GM12878 (cell line): ENCODE data around the gene ELP1. TPM values are rescaled to one million over a fixed set of nuclear protein-coding genes. Genes with fewer than 3 reads are reported as not detected.

Experiments
- ATAC-seq: fragments of 200-7000 bp; cut with Tn5 transposase; 3 replicates; pipeline ENCODE4 v1.9.1; 2020; ENCODE audit warnings: mild to moderate bottlenecking, moderate library complexity
- BruUV-seq: library from RNA; stranded (reverse); fragments of 400-500 nt; replicated peaks from 2 replicates; lab custom pipeline; 2021; lab: Mats Ljungman, UMichigan
- CTCF ChIA-PET: fragments of 300-600 bp; sonication (Branson Sonifier 250); formaldehyde crosslinking; extraction: SDS; loops from one replicate; lab custom pipeline; 2021; ENCODE audit warnings: inconsistent platforms; lab: Yijun Ruan, JAX
- POLR2A ChIA-PET: fragments of 350-600 bp; formaldehyde crosslinking; extraction: SDS; loops from one replicate; lab custom pipeline; 2021; ENCODE audit warnings: inconsistent platforms; lab: Charles Lee
- RAD21 ChIA-PET: fragments of 300-600 bp; sonication (Branson Sonifier 250); formaldehyde crosslinking; loops from one replicate; lab custom pipeline; 2023; ENCODE audit warnings: antibody characterized with exemption; ENCODE audit not compliant: unreplicated experiment; lab: Charles Lee
- SMC1A ChIA-PET: fragments of 300-600 bp; sonication (Branson Sonifier 250); formaldehyde crosslinking; loops from one replicate; lab custom pipeline; 2023; ENCODE audit not compliant: unreplicated experiment, uncharacterized antibody; lab: Charles Lee
- DNase-seq: peaks from one replicate; pipeline ENCODE4 v3.0.0-alpha.2; 2011; ENCODE audit warnings: low read depth, low spot score
- FAIRE-seq: peaks from 3 replicates; lab custom pipeline; 2011; peaks lifted over from hg19 to GRCh38; lab: Jason Lieb, UNC
- H2AFZ ChIP-seq: 2 replicates; pipeline ENCODE4 v1.6.0; 2011; ENCODE audit warnings: low read depth, low read length, control low read depth; ENCODE audit not compliant: control insufficient read depth
- H3K27ac ChIP-seq: 2 replicates; pipeline ENCODE4 v1.5.1; 2011; ENCODE audit warnings: control low read depth; ENCODE audit not compliant: control insufficient read depth, insufficient read depth
- H3K27me3 ChIP-seq, 2 experiments: replicated peaks in 1 of 2; 2 replicates each; pipeline versions ENCODE4 v1.6.0 to v1.6.1; 2011; ENCODE audit warnings: low read length in 1 of 2; ENCODE audit not compliant: control insufficient read depth in 2 of 2, insufficient read depth in 2 of 2
- H3K36me3 ChIP-seq, 2 experiments: 2 replicates each; pipeline ENCODE4 v1.5.1; 2011; ENCODE audit warnings: low read length in 1 of 2; ENCODE audit not compliant: control insufficient read depth in 2 of 2, insufficient read depth in 2 of 2
- H3K4me1 ChIP-seq: 2 replicates; pipeline ENCODE4 v1.6.1; 2011; ENCODE audit warnings: mild to moderate bottlenecking, low read length, moderate library complexity, mixed read lengths; ENCODE audit not compliant: control insufficient read depth, insufficient read depth
- H3K4me2 ChIP-seq: 2 replicates; pipeline ENCODE4 v1.6.0; 2011; ENCODE audit warnings: control low read depth; ENCODE audit not compliant: control insufficient read depth, insufficient read depth
- H3K4me3 ChIP-seq: fragments of 200-600 bp; sonication (generic); 2 replicates; pipeline ENCODE4 v1.5.1; 2016
- H3K79me2 ChIP-seq: 2 replicates; pipeline ENCODE4 v1.6.0; 2011; ENCODE audit warnings: low read length; ENCODE audit not compliant: control insufficient read depth, insufficient read depth
- H3K9ac ChIP-seq: 2 replicates; pipeline ENCODE4 v1.8.0; 2011; ENCODE audit warnings: low read length, control low read depth, mixed read lengths; ENCODE audit not compliant: control insufficient read depth, insufficient read depth
- H3K9me3 ChIP-seq: replicated peaks from 3 replicates; pipeline ENCODE4 v1.5.1; 2011; ENCODE audit warnings: mild to moderate bottlenecking, low read length; ENCODE audit not compliant: control insufficient read depth, insufficient read depth
- H4K20me1 ChIP-seq: 2 replicates; pipeline ENCODE4 v1.6.0; 2011; ENCODE audit not compliant: control insufficient read depth, insufficient read depth
- WGBS: methylation state at CpG from one replicate; pipeline ENCODE4 v1.1.6; 2016; ENCODE audit warnings: low lambda C conversion rate; ENCODE audit not compliant: insufficient replicate concordance, insufficient coverage; ENCODE audit errors: missing lambda C conversion rate; 5-methylcytosine and 5-hydroxymethylcytosine counted together
- in situ Hi-C: fragments of 300-500 bp; cut with MboI; formaldehyde crosslinking; loops from 9 replicates; pipeline ENCODE4 v1.14.3; 2018; ENCODE audit warnings: mixed read lengths
- intact Hi-C: fragments of 100-400 bp; cut with micrococcal nuclease; formaldehyde crosslinking; loops from one replicate; pipeline ENCODE4 v1.14.2; 2022; ENCODE audit not compliant: unreplicated experiment
- polyA plus RNA-seq, 11 experiments: library from polyadenylated mRNA; depleted of rRNA in 4 of 11; unstranded in 6 of 11; stranded (reverse) in 5 of 11; fragments of >200 nt; fragmentation: Nextera tagmentation in 4 of 11; fragmentation: Illumina TruSeq in 1 of 11; extraction: Ambion mirVana in 4 of 11; extraction: Trizol in 1 of 11; gene quantifications; 1 replicate in 1 of 11; 2 replicates in 10 of 11; pipeline versions ENCODE4 v1.2.1 to v1.2.3, GENCODE V29; 2011 to 2016; ENCODE audit warnings: inconsistent platforms in 2 of 11, missing spikeins in 2 of 11, low read depth in 1 of 11
- total RNA-seq, 4 experiments: library from RNA; depleted of rRNA in 3 of 4; stranded (reverse); fragments of >200 nt in 3 of 4; fragmentation: Illumina TruSeq in 1 of 4; extraction: Trizol in 1 of 4; gene quantifications; 2 replicates each; pipeline versions ENCODE4 v1.2.1 to v1.2.3, GENCODE V29; 2013 to 2021
- TF ChIP-seq, protein P1 (sequence below): fragments of 150-350 bp; IDR thresholded peaks from 2 replicates; pipeline ENCODE4 v1.6.1; 2016; ENCODE audit warnings: low read depth, low read length
- TF ChIP-seq, protein P2 (sequence below): fragments of 450-650 bp; conservative IDR thresholded peaks from 2 replicates; pipeline ENCODE4 v1.6.1; 2017; ENCODE audit warnings: mild to moderate bottlenecking, moderate library complexity
- TF ChIP-seq, protein P3 (sequence below), 3 experiments: IDR thresholded peaks in 2 of 3; conservative IDR thresholded peaks in 1 of 3; 2 replicates each; pipeline ENCODE4 v1.5.1; 2011; ENCODE audit warnings: low read depth in 3 of 3, low read length in 3 of 3, mild to moderate bottlenecking in 3 of 3, control low read depth in 2 of 3, moderate library complexity in 2 of 3, inconsistent platforms in 1 of 3, mixed read lengths in 1 of 3; ENCODE audit not compliant: control insufficient read depth in 2 of 3, insufficient read depth in 1 of 3; ENCODE audit errors: extremely low read depth in 1 of 3

ELP1 gene
- total and polyA plus RNA-seq, 10 of the 15 experiments (the other 5 are each of a cell fraction or from before 2014, with no cell fraction given) = 9.7 to 29.9 (median 26.0) TPM

DNA sequence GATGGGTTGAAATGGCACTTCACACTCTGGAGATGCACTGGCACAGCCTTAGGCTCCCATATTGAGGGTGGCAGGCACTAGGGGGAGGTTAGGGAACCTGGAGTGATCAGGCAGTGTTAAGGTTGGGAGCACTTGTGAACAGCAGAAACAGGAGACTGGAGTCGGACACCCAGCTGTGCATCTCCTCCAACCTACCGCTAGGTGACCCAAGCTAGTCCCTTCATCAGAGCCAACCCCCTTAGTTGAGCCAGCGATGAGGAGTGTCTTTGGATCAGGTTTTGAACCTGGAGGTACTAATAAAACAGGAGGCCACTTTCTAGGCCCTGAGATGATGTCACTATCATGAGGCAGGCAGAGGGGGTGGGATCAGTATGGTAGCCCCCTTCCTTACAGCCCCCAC lies 79.8 kb downstream of the ELP1 start:
- FAIRE-seq (no peak), DNase-seq (no peak), ATAC-seq (no peak; the same call in 2 of the 3 replicates)
- peaks cover 0 to 2% of the 10 kb centered on the region in 2 experiments; a peak in 2 of 4 replicates for H3K27me3 ChIP-seq
- intact Hi-C loops = loop anchor here (5.0 kb wide), 2 partner anchors 98 to 613 kb away; no protein-coding TSS in a partner anchor
- TF ChIP-seq, protein P1, sequence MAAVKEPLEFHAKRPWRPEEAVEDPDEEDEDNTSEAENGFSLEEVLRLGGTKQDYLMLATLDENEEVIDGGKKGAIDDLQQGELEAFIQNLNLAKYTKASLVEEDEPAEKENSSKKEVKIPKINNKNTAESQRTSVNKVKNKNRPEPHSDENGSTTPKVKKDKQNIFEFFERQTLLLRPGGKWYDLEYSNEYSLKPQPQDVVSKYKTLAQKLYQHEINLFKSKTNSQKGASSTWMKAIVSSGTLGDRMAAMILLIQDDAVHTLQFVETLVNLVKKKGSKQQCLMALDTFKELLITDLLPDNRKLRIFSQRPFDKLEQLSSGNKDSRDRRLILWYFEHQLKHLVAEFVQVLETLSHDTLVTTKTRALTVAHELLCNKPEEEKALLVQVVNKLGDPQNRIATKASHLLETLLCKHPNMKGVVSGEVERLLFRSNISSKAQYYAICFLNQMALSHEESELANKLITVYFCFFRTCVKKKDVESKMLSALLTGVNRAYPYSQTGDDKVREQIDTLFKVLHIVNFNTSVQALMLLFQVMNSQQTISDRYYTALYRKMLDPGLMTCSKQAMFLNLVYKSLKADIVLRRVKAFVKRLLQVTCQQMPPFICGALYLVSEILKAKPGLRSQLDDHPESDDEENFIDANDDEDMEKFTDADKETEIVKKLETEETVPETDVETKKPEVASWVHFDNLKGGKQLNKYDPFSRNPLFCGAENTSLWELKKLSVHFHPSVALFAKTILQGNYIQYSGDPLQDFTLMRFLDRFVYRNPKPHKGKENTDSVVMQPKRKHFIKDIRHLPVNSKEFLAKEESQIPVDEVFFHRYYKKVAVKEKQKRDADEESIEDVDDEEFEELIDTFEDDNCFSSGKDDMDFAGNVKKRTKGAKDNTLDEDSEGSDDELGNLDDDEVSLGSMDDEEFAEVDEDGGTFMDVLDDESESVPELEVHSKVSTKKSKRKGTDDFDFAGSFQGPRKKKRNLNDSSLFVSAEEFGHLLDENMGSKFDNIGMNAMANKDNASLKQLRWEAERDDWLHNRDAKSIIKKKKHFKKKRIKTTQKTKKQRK = no peak
- TF ChIP-seq, protein P2, sequence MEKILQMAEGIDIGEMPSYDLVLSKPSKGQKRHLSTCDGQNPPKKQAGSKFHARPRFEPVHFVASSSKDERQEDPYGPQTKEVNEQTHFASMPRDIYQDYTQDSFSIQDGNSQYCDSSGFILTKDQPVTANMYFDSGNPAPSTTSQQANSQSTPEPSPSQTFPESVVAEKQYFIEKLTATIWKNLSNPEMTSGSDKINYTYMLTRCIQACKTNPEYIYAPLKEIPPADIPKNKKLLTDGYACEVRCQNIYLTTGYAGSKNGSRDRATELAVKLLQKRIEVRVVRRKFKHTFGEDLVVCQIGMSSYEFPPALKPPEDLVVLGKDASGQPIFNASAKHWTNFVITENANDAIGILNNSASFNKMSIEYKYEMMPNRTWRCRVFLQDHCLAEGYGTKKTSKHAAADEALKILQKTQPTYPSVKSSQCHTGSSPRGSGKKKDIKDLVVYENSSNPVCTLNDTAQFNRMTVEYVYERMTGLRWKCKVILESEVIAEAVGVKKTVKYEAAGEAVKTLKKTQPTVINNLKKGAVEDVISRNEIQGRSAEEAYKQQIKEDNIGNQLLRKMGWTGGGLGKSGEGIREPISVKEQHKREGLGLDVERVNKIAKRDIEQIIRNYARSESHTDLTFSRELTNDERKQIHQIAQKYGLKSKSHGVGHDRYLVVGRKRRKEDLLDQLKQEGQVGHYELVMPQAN = no peak
- TF ChIP-seq, protein P3, sequence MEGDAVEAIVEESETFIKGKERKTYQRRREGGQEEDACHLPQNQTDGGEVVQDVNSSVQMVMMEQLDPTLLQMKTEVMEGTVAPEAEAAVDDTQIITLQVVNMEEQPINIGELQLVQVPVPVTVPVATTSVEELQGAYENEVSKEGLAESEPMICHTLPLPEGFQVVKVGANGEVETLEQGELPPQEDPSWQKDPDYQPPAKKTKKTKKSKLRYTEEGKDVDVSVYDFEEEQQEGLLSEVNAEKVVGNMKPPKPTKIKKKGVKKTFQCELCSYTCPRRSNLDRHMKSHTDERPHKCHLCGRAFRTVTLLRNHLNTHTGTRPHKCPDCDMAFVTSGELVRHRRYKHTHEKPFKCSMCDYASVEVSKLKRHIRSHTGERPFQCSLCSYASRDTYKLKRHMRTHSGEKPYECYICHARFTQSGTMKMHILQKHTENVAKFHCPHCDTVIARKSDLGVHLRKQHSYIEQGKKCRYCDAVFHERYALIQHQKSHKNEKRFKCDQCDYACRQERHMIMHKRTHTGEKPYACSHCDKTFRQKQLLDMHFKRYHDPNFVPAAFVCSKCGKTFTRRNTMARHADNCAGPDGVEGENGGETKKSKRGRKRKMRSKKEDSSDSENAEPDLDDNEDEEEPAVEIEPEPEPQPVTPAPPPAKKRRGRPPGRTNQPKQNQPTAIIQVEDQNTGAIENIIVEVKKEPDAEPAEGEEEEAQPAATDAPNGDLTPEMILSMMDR (IDR thresholded peaks at IDR 0.05 in 2 of 3, conservative IDR thresholded peaks at IDR 0.05 in 1 of 3; ENCODE audit: control insufficient read depth in 2 of 3, extremely low read depth in 1 of 3, insufficient read depth in 1 of 3, low read depth in 3 of 3, low read length in 3 of 3) = 0 out of 6 replicates have a peak, but pooled peaks of 1 of the 3 experiments have one; percentile 8
- WGBS = 37% methylated on average over 3 of the region's 3 CpGs
- SMC1A ChIA-PET = interaction anchor here (0.6 kb wide), 1 partner anchor 66 kb away, joined by 3 read pairs; no protein-coding TSS in a partner anchor
- no peaks in the 10 kb centered on the region for H3K79me2 ChIP-seq
- H2AFZ ChIP-seq = no peak overlapping the region
- in situ Hi-C loops = no loop called here
- no TSS peak for BruUV-seq
- CTCF ChIA-PET = no interaction called here
- RAD21 ChIA-PET = interaction anchor here (1.2 kb wide), 1 partner anchor 100 kb away, joined by 5 read pairs; no protein-coding TSS in a partner anchor
- no peak overlapping the region for H3K4me2 ChIP-seq
- H3K36me3 ChIP-seq = no peaks in the 10 kb centered on the region
- no peaks in the 10 kb centered on the region for H4K20me1 ChIP-seq
- H3K4me3 ChIP-seq = no peak overlapping the region
- H3K4me1 ChIP-seq = no peaks in the 10 kb centered on the region
- no peaks in the 10 kb centered on the region for H3K9me3 ChIP-seq
- H3K27ac ChIP-seq = no peak overlapping the region
- POLR2A ChIA-PET = no interaction called here
- no peak overlapping the region for H3K9ac ChIP-seq
